GM21717 (cell line): ENCODE data around the gene ARHGAP12.
"Not testable (repeated sequence)": the region's sequence is repeated elsewhere in the genome, so short reads cannot be mapped to it uniquely, and the experiment has no call there.

Source experiments
- ATAC-seq: cut with Tn5 transposase; IDR thresholded peaks from one replicate; pipeline ENCODE4 v1.9.1; 2021; ENCODE audit warnings: mild to moderate bottlenecking, moderate library complexity; ENCODE audit not compliant: unreplicated experiment

ARHGAP12 gene

GRCh38 chr10:31771331-31771831, 157.2 kb downstream of the ARHGAP12 start:
- ATAC-seq: no peak

- ATAC-seq: no peak
These were observed 158.2 kb downstream of the ARHGAP12 start for GRCh38 chr10:31770307-31770902.

GRCh38 chr10:31769564-31769963, 159.1 kb downstream of the ARHGAP12 start:
- no peak for ATAC-seq

DNA sequence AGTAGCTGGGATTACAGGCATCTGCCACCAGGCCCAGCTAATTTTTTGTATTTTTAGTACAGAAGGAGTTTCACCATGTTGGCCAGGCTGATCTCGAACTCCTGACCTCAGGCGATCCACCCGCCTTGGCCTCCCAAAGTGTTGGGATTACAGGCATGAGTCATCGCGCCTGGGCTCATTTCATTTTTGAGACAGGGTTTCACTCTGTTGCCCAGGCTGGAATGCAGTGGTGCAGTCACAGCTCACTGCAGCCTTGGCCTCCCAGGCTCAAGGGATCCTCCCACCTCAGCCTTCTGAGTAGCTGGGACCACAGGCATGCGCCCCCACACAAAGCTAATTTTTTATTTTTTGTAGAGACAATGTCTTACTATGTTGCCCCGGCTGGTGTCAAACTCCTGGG, 159.7 kb downstream of the ARHGAP12 start:
- ATAC-seq: not testable (repeated sequence)

DNA sequence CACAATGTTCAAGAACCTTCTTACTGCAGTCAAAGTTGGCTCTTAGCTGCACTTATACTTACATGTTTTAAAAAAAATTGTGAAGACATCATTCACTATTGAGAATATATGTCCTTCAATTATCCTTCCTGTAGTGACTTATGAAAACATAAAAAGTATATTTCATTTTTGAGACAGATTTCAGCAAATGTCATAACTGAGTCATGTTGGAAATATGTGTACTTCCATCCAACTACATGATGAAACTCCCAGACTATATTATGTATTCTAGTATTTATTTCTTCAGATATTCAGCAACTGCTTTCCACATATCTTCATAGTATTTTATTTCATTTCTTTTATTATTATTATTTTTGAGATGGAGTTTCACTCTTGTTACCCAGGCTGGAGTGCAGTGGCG, 160.2 kb downstream of the ARHGAP12 start:
- ATAC-seq: no peak

- no peak for ATAC-seq
These were observed 163.1 kb downstream of the ARHGAP12 start for GRCh38 chr10:31765541-31765940.

DNA sequence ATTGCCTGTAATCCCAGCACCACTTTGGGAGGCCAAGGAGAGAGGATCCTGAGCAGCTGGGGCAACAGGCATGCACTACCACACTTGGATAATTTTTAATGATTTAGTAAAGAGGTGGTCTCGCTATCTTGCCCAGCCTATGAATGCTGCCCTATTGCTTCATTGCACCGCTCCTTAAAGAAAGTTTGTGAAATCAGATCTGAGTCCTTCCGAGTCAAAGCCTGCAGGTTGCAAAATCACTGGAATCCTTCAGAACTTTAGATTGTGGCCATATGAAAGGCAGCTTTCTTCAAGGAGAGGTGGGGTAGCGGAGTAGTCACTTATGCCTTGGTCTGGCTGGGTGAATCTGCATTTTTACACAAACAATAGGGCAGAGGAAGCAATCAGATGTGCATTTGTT, 166.3 kb downstream of the ARHGAP12 start:
- no peak for ATAC-seq

DNA sequence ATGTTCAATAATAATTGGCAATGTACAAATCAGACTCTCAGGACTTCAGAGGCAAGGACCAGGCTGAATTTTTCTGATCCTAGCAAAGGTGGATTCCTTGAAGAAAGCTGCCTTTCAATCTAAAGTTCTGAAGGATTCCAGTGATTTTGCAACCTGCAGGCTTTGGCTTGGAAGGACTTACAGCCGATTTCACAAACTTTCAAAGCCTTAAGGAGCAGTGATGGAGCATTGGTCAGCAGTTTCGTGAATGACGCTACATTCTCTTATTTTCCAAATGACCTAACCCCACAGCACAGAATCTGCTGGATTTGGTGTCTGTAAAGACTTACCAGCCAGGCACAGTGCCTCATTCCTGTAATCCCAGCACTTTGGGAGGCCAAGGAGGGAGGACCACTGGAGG, 167.5 kb downstream of the ARHGAP12 start:
- no peak for ATAC-seq

DNA sequence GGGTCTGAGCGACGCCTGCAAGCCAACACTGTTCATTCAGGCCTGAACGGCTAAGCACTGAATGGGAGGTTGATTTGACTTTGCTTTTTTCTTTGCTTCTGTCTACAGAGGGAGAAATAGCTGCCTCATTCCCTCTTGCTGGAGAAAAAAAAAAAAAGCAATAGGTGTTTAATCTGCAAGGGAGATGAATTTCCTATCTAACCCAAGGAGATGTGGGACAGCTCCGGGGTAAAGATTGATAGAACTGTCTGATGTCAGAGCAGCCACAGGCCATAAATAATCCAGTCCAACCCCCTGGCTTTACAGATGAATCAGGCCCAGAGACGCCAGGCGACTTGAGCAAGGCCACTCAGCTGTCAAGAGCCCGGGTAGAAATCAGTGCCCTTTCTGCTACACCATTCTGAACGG, 168.0 kb downstream of the ARHGAP12 start:
- no peak for ATAC-seq

- ATAC-seq: peak; percentile 95
These were observed 168.6 kb downstream of the ARHGAP12 start for GRCh38 chr10:31759799-31760626.

DNA sequence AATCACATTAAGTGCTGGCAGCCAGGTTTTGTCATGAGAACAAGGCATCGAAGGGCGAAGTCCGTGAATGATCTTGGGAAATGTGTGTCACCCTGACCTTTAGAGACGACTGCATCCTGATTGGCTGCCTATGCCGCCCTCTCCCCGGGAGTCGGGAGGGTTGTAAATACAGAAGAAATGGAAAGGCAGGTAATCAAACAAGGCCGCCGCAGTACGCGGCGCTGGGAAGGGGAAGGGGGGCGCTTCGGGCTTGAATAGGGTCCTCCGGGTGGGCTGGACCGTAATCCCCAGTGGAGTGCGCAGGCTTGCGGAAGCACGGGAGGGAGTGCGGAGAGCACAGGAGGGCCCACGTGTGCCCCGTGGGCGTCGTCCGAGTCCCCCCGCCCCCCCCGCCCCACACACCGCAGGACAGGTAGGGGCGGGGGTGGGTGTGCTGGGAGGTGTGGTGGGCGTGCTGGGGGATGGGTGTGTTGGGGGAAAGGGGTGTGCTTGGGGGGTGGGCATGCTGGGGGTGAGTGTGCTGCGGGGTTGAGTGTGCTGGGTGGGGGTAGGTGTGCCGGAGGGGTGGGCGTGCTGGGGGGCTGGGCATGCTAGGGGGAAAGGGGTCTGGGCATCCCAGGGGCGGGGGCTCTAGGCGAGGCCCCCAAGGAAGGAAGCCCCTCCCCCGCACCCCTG, 169.4 kb downstream of the ARHGAP12 start:
- ATAC-seq: no peak

- no peak for ATAC-seq
These were observed 170.1 kb downstream of the ARHGAP12 start for GRCh38 chr10:31758495-31758894.

DNA sequence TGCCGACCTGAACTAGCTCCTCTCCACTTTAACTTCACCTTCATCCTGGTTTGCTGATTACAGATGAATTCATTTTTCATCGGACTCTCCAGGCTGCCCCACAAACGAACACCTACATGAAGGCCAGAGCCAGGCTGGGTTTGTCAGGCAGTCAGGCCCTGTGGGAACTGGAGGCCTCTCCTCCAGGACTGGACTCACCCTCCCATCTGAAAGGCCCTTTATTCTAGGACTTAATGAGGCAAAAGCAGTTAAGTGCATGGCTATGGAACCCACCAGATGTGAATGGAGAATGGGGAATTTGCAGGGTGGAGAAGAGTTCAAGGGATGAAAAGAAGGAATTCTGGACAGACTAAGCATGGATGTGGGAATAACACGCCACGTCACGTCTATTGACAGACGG, 170.8 kb downstream of the ARHGAP12 start:
- ATAC-seq: no peak

- ATAC-seq: no peak
These were observed 171.2 kb downstream of the ARHGAP12 start for GRCh38 chr10:31757386-31757791.

GRCh38 chr10:31756729-31757110, 171.9 kb downstream of the ARHGAP12 start:
- no peak for ATAC-seq

GRCh38 chr10:31756101-31756728, 172.4 kb downstream of the ARHGAP12 start:
- no peak for ATAC-seq
